Fibroblast of lung (primary cell): Measurements from ENCODE around the gene ARMC10. TPM values are rescaled to one million over a fixed set of nuclear protein-coding genes. Genes with fewer than 3 reads are reported as not detected.

ENCODE experiments used
- DNase-seq, 2 donors: peaks; one replicate each; pipeline versions ENCODE4 v3.0.0 to v3.0.0-alpha.2; 2010; ENCODE audit warnings: low read depth in 2 of 2
- H2AFZ ChIP-seq: 2 replicates; pipeline ENCODE4 v1.5.1; 2012; ENCODE audit warnings: low read length, control low read depth, inconsistent platforms
- H3K27ac ChIP-seq: 2 replicates; pipeline ENCODE4 v1.5.1; 2011; ENCODE audit warnings: low read length, control low read depth; ENCODE audit not compliant: insufficient read depth
- H3K27me3 ChIP-seq: 2 replicates; pipeline ENCODE4 v1.5.1; 2011; ENCODE audit warnings: mild to moderate bottlenecking, low read length; ENCODE audit not compliant: control insufficient read depth, insufficient read depth
- H3K36me3 ChIP-seq: 2 replicates; pipeline ENCODE4 v1.5.1; 2011; ENCODE audit warnings: low read length; ENCODE audit not compliant: control insufficient read depth, insufficient read depth
- H3K4me1 ChIP-seq: 2 replicates; pipeline ENCODE4 v1.5.1; 2011; ENCODE audit warnings: low read length; ENCODE audit not compliant: control insufficient read depth, insufficient read depth; ENCODE audit errors: extremely low read depth
- H3K4me2 ChIP-seq: 2 replicates; pipeline ENCODE4 v1.5.1; 2011; ENCODE audit warnings: low read length, control low read depth; ENCODE audit not compliant: insufficient read depth; ENCODE audit errors: extremely low read depth
- H3K4me3 ChIP-seq, 4 experiments: fragments of 200-600 bp in 1 of 4; sonication (generic) in 1 of 4; replicated peaks in 1 of 4; 2 replicates each; pipeline ENCODE4 v1.5.1; 2011 to 2016; ENCODE audit warnings: low read length in 4 of 4, low read depth in 3 of 4, mild to moderate bottlenecking in 3 of 4, control low read depth in 2 of 4, inconsistent platforms in 1 of 4, mixed read lengths in 1 of 4; ENCODE audit not compliant: insufficient read depth in 1 of 4; ENCODE audit errors: control extremely low read depth in 1 of 4
- H3K79me2 ChIP-seq: 2 replicates; pipeline ENCODE4 v1.5.1; 2012; ENCODE audit warnings: mild to moderate bottlenecking, low read length, inconsistent platforms; ENCODE audit not compliant: control insufficient read depth, insufficient read depth
- H3K9ac ChIP-seq: 2 replicates; pipeline ENCODE4 v1.5.1; 2011; ENCODE audit warnings: mild to moderate bottlenecking, low read length, control low read depth; ENCODE audit not compliant: insufficient read depth
- H3K9me3 ChIP-seq: 2 replicates; pipeline ENCODE4 v1.5.1; 2012; ENCODE audit warnings: low read depth, low read length; ENCODE audit not compliant: control insufficient read depth, insufficient read depth
- H4K20me1 ChIP-seq: 2 replicates; pipeline ENCODE4 v1.5.1; 2011; ENCODE audit warnings: low read length; ENCODE audit not compliant: control insufficient read depth, insufficient read depth; ENCODE audit errors: extremely low read depth
- EZH2 ChIP-seq: IDR thresholded peaks from 2 replicates; pipeline ENCODE4 v1.5.1; 2012; ENCODE audit warnings: low read length, control low read depth, mild to moderate bottlenecking; ENCODE audit errors: missing control alignments
- polyA plus RNA-seq, 2 donors: library from polyadenylated mRNA; depleted of rRNA in 1 of 2; stranded (reverse) in 1 of 2; unstranded in 1 of 2; fragments of >200 nt; gene quantifications; 2 replicates each; pipeline ENCODE4 v1.2.1, GENCODE V29; 2011 to 2012; ENCODE audit warnings: missing spikeins in 1 of 2
- total RNA-seq: library from RNA; depleted of rRNA; stranded (reverse); fragments of >200 nt; gene quantifications from 2 replicates; pipeline ENCODE4 v1.2.1, GENCODE V29; 2014
- TF ChIP-seq, protein P1 (sequence below), 2 donors: IDR thresholded peaks in 1 of 2; conservative IDR thresholded peaks in 1 of 2; 1 replicate in 1 of 2; 2 replicates in 1 of 2; pipeline ENCODE4 v1.5.1; 2011 to 2012; ENCODE audit warnings: low read length in 2 of 2, control low read depth in 1 of 2, inconsistent platforms in 1 of 2, low read depth in 1 of 2, mild to moderate bottlenecking in 1 of 2

The ARMC10 gene
- total and polyA plus RNA-seq, 2 donors (not counting 1 experiment from before 2014, with no cell fraction given) = 31.8 to 50.5 TPM

DNA sequence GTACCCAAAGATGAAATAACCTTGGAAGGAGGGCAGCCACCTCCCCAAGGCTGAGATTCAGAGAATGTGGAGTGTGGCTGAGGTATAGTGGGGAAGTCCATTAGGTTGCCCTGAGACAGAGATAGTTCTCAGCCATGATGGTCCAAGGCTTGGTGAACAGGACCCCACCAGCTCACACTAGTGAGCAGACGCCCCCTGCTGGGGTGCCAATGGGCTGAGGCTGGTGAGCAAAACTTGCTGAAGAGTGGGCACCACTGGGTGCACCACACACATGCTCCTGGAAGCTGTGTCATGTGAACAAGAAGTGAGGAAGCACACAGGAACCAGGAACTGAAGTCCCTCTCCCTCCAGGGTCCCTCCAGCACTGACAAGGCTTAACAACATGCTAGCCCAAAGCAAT is 9.3 kb upstream of the ARMC10 start:
- TF ChIP-seq, protein P1, sequence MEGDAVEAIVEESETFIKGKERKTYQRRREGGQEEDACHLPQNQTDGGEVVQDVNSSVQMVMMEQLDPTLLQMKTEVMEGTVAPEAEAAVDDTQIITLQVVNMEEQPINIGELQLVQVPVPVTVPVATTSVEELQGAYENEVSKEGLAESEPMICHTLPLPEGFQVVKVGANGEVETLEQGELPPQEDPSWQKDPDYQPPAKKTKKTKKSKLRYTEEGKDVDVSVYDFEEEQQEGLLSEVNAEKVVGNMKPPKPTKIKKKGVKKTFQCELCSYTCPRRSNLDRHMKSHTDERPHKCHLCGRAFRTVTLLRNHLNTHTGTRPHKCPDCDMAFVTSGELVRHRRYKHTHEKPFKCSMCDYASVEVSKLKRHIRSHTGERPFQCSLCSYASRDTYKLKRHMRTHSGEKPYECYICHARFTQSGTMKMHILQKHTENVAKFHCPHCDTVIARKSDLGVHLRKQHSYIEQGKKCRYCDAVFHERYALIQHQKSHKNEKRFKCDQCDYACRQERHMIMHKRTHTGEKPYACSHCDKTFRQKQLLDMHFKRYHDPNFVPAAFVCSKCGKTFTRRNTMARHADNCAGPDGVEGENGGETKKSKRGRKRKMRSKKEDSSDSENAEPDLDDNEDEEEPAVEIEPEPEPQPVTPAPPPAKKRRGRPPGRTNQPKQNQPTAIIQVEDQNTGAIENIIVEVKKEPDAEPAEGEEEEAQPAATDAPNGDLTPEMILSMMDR (conservative IDR thresholded peaks at IDR 0.05 in 1 of 2, IDR thresholded peaks at IDR 0.05 in 1 of 2; ENCODE audit: low read depth in 1 of 2, low read length in 2 of 2) = peak; percentile 34 to 67
- no peak for TF ChIP-seq EZH2
- H3K79me2 ChIP-seq = no peaks in the 10 kb centered on the region

DNA sequence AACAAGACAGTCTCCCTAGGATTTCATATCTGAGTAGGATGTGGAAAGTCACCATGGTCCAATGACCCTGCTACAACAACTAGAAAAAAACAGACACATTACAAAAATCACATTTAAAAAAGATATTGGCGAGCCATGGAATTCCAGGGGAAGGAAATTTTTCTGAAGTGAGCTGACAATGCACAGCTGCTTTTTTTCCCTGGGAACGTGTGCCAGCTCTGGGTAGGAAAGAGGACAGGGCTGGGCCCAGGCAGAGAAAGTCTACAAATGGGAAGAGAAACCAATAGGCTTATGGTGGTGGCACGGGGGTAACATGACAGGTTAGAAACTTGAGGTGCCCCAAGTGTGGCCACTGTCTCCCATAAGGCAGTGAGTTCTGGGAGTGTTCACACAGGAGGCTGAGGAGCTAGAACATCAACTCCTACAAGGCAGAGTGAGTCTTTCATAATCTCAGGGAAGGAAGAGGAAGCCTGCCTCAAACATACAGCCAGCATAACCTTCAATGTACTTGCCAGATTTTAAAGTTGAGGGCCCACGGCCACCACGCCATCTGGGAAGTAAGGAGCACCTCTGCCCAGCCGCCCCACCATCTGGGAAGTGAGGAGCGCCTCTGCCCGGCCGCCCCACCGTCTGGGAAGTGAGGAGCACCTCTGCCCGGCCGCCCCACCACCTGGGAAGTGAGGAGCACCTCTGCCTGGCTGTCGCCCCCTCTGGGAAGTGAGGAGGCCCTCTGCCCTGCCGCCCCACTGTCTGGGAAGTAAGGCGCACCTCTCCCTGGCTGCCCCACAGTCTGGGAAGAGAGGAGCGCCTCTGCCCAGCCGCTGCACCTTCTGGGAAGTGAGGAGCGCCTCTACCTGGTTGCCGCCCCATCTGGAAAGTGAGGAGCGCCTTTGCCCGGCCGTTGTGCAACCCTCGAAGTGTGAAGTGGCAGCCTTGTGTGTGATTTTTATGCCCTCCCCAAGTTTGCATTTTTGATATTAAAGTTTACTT is 6.2 kb upstream of the ARMC10 start:
- no peak overlapping the region for H2AFZ ChIP-seq
- H3K27me3 ChIP-seq = no peaks in the 10 kb centered on the region
- no peaks in the 10 kb centered on the region for H4K20me1 ChIP-seq
- H3K9ac ChIP-seq = no peak overlapping the region
- H3K9me3 ChIP-seq = no peaks in the 10 kb centered on the region
- peaks cover 1% of the 10 kb centered on the region for H3K4me1 ChIP-seq
- no peaks in the 10 kb centered on the region for H3K36me3 ChIP-seq
- no peak for DNase-seq
- no peak overlapping the region for H3K4me3 ChIP-seq
- H3K4me2 ChIP-seq = no peak overlapping the region
- H3K27ac ChIP-seq = no peak overlapping the region
- H3K79me2 ChIP-seq = no peaks in the 10 kb centered on the region
- TF ChIP-seq, protein P1 (conservative IDR thresholded peaks at IDR 0.05 in 1 of 2, IDR thresholded peaks at IDR 0.05 in 1 of 2; ENCODE audit: low read depth in 1 of 2, low read length in 2 of 2) = no peak
- no peak for TF ChIP-seq EZH2

More for the DNA sequence above, 9.3 kb upstream of the ARMC10 start:
- Histone ChIP-seq H3K9me3 (no peaks in the 10 kb centered on the region), H2AFZ (no peak overlapping the region), H3K36me3 (no peaks in the 10 kb centered on the region), H3K4me1 (no peaks in the 10 kb centered on the region), H3K27me3 (no peaks in the 10 kb centered on the region), H3K4me2 (no peak overlapping the region), H3K4me3 (no peak overlapping the region), H3K27ac (no peak overlapping the region), H3K9ac (no peak overlapping the region), H4K20me1 (no peaks in the 10 kb centered on the region)
- DNase-seq = peak; percentile 13 to 31

DNA sequence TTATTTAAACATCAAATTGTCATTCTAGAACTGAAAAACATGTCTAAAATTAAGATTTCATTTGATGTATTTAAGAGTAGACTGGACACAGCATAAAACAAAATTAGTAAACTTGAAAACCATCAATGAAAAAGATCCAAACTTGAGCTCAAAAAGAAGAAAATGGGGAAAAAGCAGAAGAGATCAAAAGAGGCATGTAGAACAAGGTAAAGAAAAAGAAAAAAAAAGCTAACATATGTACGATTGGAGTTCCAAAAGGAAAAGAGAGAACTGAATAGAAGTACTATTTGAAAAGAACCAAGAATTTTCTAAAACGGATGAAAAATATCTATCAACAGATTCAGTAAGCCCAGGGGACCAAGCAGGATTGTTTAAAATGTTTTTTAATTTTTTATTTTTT is 3.9 kb upstream of the ARMC10 start:
- Histone ChIP-seq H3K79me2 (peaks cover 5% of the 10 kb centered on the region), H3K4me3 (no peak overlapping the region), H3K27me3 (no peaks in the 10 kb centered on the region), H3K36me3 (no peaks in the 10 kb centered on the region), H3K9ac (no peak overlapping the region), H3K27ac (no peak overlapping the region), H3K9me3 (no peaks in the 10 kb centered on the region), H3K4me2 (no peak overlapping the region), H4K20me1 (no peaks in the 10 kb centered on the region), H3K4me1 (peaks cover 2% of the 10 kb centered on the region), H2AFZ (no peak overlapping the region)
- TF ChIP-seq, protein P1 (conservative IDR thresholded peaks at IDR 0.05 in 1 of 2, IDR thresholded peaks at IDR 0.05 in 1 of 2; ENCODE audit: low read depth in 1 of 2, low read length in 2 of 2) = no peak
- no peak for DNase-seq
